Activated naive CD4-positive, alpha-beta T cell treated with anti-CD3 and anti-CD28 coated beads, Interleukin-2, amount 10 ng/mL, durations not matched to agents 7 days and 5 days (primary cell): ENCODE measurements around the gene MYO10.
"Not testable (repeated sequence)": the region's sequence is repeated elsewhere in the genome, so short reads cannot be mapped to it uniquely, and the experiment has no call there.

Experiments used
- CTCF ChIA-PET: fragments of 350-600 bp; sonication (Branson Sonifier 250); formaldehyde crosslinking; loops from one replicate; lab custom pipeline; 2021; ENCODE audit warnings: antibody characterized with exemption; lab: Charles Lee
- DNase-seq: peaks from one replicate; pipeline ENCODE4 v3.0.0-alpha.2; 2020
- H3K27ac Mint-ChIP-seq: one replicate; pipeline ENCODE4 v1.8.0; 2021; ENCODE audit warnings: mild to moderate bottlenecking, moderate library complexity, mixed read lengths
- H3K27me3 Mint-ChIP-seq: one replicate; pipeline ENCODE4 v1.8.0; 2021; ENCODE audit warnings: mild to moderate bottlenecking, mixed read lengths
- H3K36me3 Mint-ChIP-seq: one replicate; pipeline ENCODE4 v1.8.0; 2021; ENCODE audit warnings: mixed read lengths
- H3K4me1 Mint-ChIP-seq: one replicate; pipeline ENCODE4 v1.8.0; 2021; ENCODE audit warnings: mixed read lengths
- H3K4me3 Mint-ChIP-seq: one replicate; pipeline ENCODE4 v1.8.0; 2021; ENCODE audit warnings: mild to moderate bottlenecking, moderate library complexity, mixed read lengths
- H3K9me3 Mint-ChIP-seq: one replicate; pipeline ENCODE4 v1.8.0; 2021; ENCODE audit warnings: mixed read lengths

MYO10 gene

GRCh38 chr5:16834029-16834428, 102.1 kb downstream of the MYO10 start:
- no peak overlapping the region for H3K27ac Mint-ChIP-seq
- no peaks in the 10 kb centered on the region for H3K27me3 Mint-ChIP-seq
- CTCF ChIA-PET, result no interaction called here
- H3K4me1 Mint-ChIP-seq, result no peaks in the 10 kb centered on the region
- H3K4me3 Mint-ChIP-seq, result no peak overlapping the region
- no peaks in the 10 kb centered on the region for H3K9me3 Mint-ChIP-seq
- no peaks in the 10 kb centered on the region for H3K36me3 Mint-ChIP-seq
- no peak for DNase-seq

- H3K27me3 Mint-ChIP-seq, H3K27ac Mint-ChIP-seq, H3K9me3 Mint-ChIP-seq, CTCF ChIA-PET, DNase-seq, H3K36me3 Mint-ChIP-seq, H3K4me3 Mint-ChIP-seq, H3K4me1 Mint-ChIP-seq: not testable (repeated sequence)
Observed at GRCh38 chr5:16831326-16831725, 104.8 kb downstream of the MYO10 start.

- Mint-ChIP-seq H3K27me3 (no peaks in the 10 kb centered on the region), H3K9me3 (no peaks in the 10 kb centered on the region), H3K4me1 (no peaks in the 10 kb centered on the region), H3K27ac (no peak overlapping the region), H3K4me3 (no peak overlapping the region), H3K36me3 (no peaks in the 10 kb centered on the region)
- no peak for DNase-seq
- CTCF ChIA-PET, result no interaction called here
Observed at GRCh38 chr5:16827755-16828154, 108.3 kb downstream of the MYO10 start.

GRCh38 chr5:16826379-16827125, 109.5 kb downstream of the MYO10 start:
- H3K9me3 Mint-ChIP-seq, result no peaks in the 10 kb centered on the region
- no peaks in the 10 kb centered on the region for H3K36me3 Mint-ChIP-seq
- no peaks in the 10 kb centered on the region for H3K27me3 Mint-ChIP-seq
- no peak overlapping the region for H3K4me3 Mint-ChIP-seq
- no peak for DNase-seq
- CTCF ChIA-PET, result no interaction called here
- no peak overlapping the region for H3K27ac Mint-ChIP-seq
- H3K4me1 Mint-ChIP-seq, result no peaks in the 10 kb centered on the region

- H3K36me3 Mint-ChIP-seq, result no peaks in the 10 kb centered on the region
- no peaks in the 10 kb centered on the region for H3K4me1 Mint-ChIP-seq
- H3K27me3 Mint-ChIP-seq, result peaks cover 4% of the 10 kb centered on the region
- no peak overlapping the region for H3K27ac Mint-ChIP-seq
- no peak overlapping the region for H3K4me3 Mint-ChIP-seq
- no peak for DNase-seq
- CTCF ChIA-PET, result no interaction called here
- no peaks in the 10 kb centered on the region for H3K9me3 Mint-ChIP-seq
Observed at GRCh38 chr5:16819522-16820167, 116.4 kb downstream of the MYO10 start.

- Mint-ChIP-seq H3K36me3 (no peaks in the 10 kb centered on the region), H3K27me3 (peaks cover 3% of the 10 kb centered on the region), H3K4me3 (no peak overlapping the region), H3K27ac (no peak overlapping the region), H3K4me1 (no peaks in the 10 kb centered on the region), H3K9me3 (no peaks in the 10 kb centered on the region)
- no peak for DNase-seq
- CTCF ChIA-PET, result no interaction called here
Observed at GRCh38 chr5:16815432-16815831, 120.7 kb downstream of the MYO10 start.

GRCh38 chr5:16812911-16813310, 123.2 kb downstream of the MYO10 start:
- no peak overlapping the region for H3K27ac Mint-ChIP-seq
- H3K9me3 Mint-ChIP-seq, result no peaks in the 10 kb centered on the region
- no peak overlapping the region for H3K4me3 Mint-ChIP-seq
- H3K27me3 Mint-ChIP-seq, result no peaks in the 10 kb centered on the region
- H3K4me1 Mint-ChIP-seq, result no peaks in the 10 kb centered on the region
- CTCF ChIA-PET, result no interaction called here
- no peak for DNase-seq
- no peaks in the 10 kb centered on the region for H3K36me3 Mint-ChIP-seq

GRCh38 chr5:16812448-16812847, 123.6 kb downstream of the MYO10 start:
- Mint-ChIP-seq H3K9me3 (no peaks in the 10 kb centered on the region), H3K4me1 (no peaks in the 10 kb centered on the region), H3K36me3 (no peaks in the 10 kb centered on the region), H3K27me3 (peaks cover under 1% of the 10 kb centered on the region), H3K27ac (no peak overlapping the region), H3K4me3 (no peak overlapping the region)
- no peak for DNase-seq
- CTCF ChIA-PET, result no interaction called here

- CTCF ChIA-PET, result no interaction called here
- peaks cover 3% of the 10 kb centered on the region for H3K27me3 Mint-ChIP-seq
Observed at GRCh38 chr5:16810208-16810854, 125.8 kb downstream of the MYO10 start.

GRCh38 chr5:16809395-16810207, 126.5 kb downstream of the MYO10 start:
- DNase-seq, result no peak
- H3K9me3 Mint-ChIP-seq, result no peaks in the 10 kb centered on the region
- H3K4me3 Mint-ChIP-seq, result no peak overlapping the region
- H3K27me3 Mint-ChIP-seq, result peaks cover 3% of the 10 kb centered on the region
- no peaks in the 10 kb centered on the region for H3K36me3 Mint-ChIP-seq
- H3K4me1 Mint-ChIP-seq, result no peaks in the 10 kb centered on the region
- CTCF ChIA-PET, result no interaction called here
- no peak overlapping the region for H3K27ac Mint-ChIP-seq

More at GRCh38 chr5:16810208-16810854, 125.8 kb downstream of the MYO10 start:
- H3K4me1 Mint-ChIP-seq, result no peaks in the 10 kb centered on the region
- no peaks in the 10 kb centered on the region for H3K9me3 Mint-ChIP-seq
- no peak for DNase-seq
- no peak overlapping the region for H3K4me3 Mint-ChIP-seq
- H3K36me3 Mint-ChIP-seq, result no peaks in the 10 kb centered on the region
- H3K27ac Mint-ChIP-seq, result no peak overlapping the region

- H3K36me3 Mint-ChIP-seq, result no peaks in the 10 kb centered on the region
- no peaks in the 10 kb centered on the region for H3K9me3 Mint-ChIP-seq
- DNase-seq, result no peak
- H3K4me3 Mint-ChIP-seq, result no peak overlapping the region
- H3K27me3 Mint-ChIP-seq, result peaks cover 3% of the 10 kb centered on the region
- CTCF ChIA-PET, result no interaction called here
- no peak overlapping the region for H3K27ac Mint-ChIP-seq
- no peaks in the 10 kb centered on the region for H3K4me1 Mint-ChIP-seq
Observed at GRCh38 chr5:16809010-16809394, 127.1 kb downstream of the MYO10 start.

GRCh38 chr5:16808021-16808420, 128.1 kb downstream of the MYO10 start:
- H3K9me3 Mint-ChIP-seq, result no peaks in the 10 kb centered on the region
- H3K4me3 Mint-ChIP-seq, result no peak overlapping the region
- H3K4me1 Mint-ChIP-seq, result no peaks in the 10 kb centered on the region
- H3K27ac Mint-ChIP-seq, result no peak overlapping the region
- peaks cover 3% of the 10 kb centered on the region for H3K27me3 Mint-ChIP-seq
- no peaks in the 10 kb centered on the region for H3K36me3 Mint-ChIP-seq
- CTCF ChIA-PET, result interaction anchor here (0.5 kb wide), 1 partner anchor 9 kb away, joined by 3 read pairs; no protein-coding TSS in a partner anchor
- no peak for DNase-seq

- Mint-ChIP-seq H3K9me3 (no peaks in the 10 kb centered on the region), H3K27ac (no peak overlapping the region), H3K27me3 (peaks cover 3% of the 10 kb centered on the region), H3K4me1 (no peaks in the 10 kb centered on the region), H3K36me3 (no peaks in the 10 kb centered on the region), H3K4me3 (no peak overlapping the region)
- CTCF ChIA-PET, result no interaction called here
- DNase-seq, result no peak
Observed at GRCh38 chr5:16807547-16807864, 128.6 kb downstream of the MYO10 start.

- H3K36me3 Mint-ChIP-seq, result no peaks in the 10 kb centered on the region
- peaks cover 3% of the 10 kb centered on the region for H3K27me3 Mint-ChIP-seq
- DNase-seq, result no peak
- H3K27ac Mint-ChIP-seq, result no peak overlapping the region
- CTCF ChIA-PET, result no interaction called here
- H3K4me1 Mint-ChIP-seq, result no peaks in the 10 kb centered on the region
- H3K9me3 Mint-ChIP-seq, result no peaks in the 10 kb centered on the region
- H3K4me3 Mint-ChIP-seq, result no peak overlapping the region
Observed at GRCh38 chr5:16806711-16807546, 129.2 kb downstream of the MYO10 start.
